HL-60 (cell line): ENCODE results near the gene KRTAP10-9.
"Not testable (repeated sequence)": the region's sequence is repeated elsewhere in the genome, so short reads cannot be mapped to it uniquely, and the experiment has no call there.

Experiments used
- DNase-seq, 2 experiments: peaks; one replicate each; pipeline ENCODE4 v3.0.0-alpha.2; 2010 to 2020; ENCODE audit warnings: low read depth in 1 of 2, low spot score in 1 of 2
- H3K27ac ChIP-seq: fragments of 250-450 bp; sonication (Bioruptor Pico); replicated peaks from 2 replicates; pipeline ENCODE4 v1.5.1; 2020; ENCODE audit warnings: mild to moderate bottlenecking, moderate library complexity
- H3K27me3 ChIP-seq: fragments of 250-450 bp; sonication (Bioruptor Pico); 2 replicates; pipeline ENCODE4 v1.5.1; 2021; ENCODE audit warnings: mild to moderate bottlenecking, moderate library complexity; ENCODE audit not compliant: insufficient read depth, poor library complexity, severe bottlenecking
- H3K4me3 ChIP-seq: replicated peaks from 2 replicates; pipeline ENCODE4 v1.5.1; 2011; ENCODE audit warnings: mild to moderate bottlenecking, control low read depth, low read length; ENCODE audit not compliant: insufficient read depth
- CTCF ChIP-seq: IDR thresholded peaks from one replicate; pipeline ENCODE4 v1.5.1; 2011; ENCODE audit warnings: low read length, control low read depth, inconsistent platforms; ENCODE audit not compliant: insufficient read depth
- GABPA ChIP-seq: IDR thresholded peaks from 2 replicates; pipeline ENCODE4 v1.6.1; 2012; ENCODE audit warnings: low read depth
- POLR2AphosphoS5 ChIP-seq: IDR thresholded peaks from 2 replicates; pipeline ENCODE4 v1.6.1; 2012; ENCODE audit warnings: low read depth
- REST ChIP-seq: IDR thresholded peaks from 2 replicates; pipeline ENCODE4 v1.6.1; 2012; ENCODE audit warnings: low read depth; ENCODE audit not compliant: insufficient replicate concordance
- SPI1 ChIP-seq: IDR thresholded peaks from 2 replicates; pipeline ENCODE4 v1.6.1; 2012; ENCODE audit warnings: low read depth, mild to moderate bottlenecking, borderline replicate concordance

The KRTAP10-9 gene

GRCh38 chr21:44599264-44600029, 27.4 kb upstream of the KRTAP10-9 start:
- no peak for TF ChIP-seq REST
- no peak for TF ChIP-seq CTCF
- no peak for TF ChIP-seq POLR2AphosphoS5
- no peak overlapping the region for H3K27ac ChIP-seq
- peaks cover 2% of the 10 kb centered on the region for H3K27me3 ChIP-seq
- no peak for DNase-seq
- no peak overlapping the region for H3K4me3 ChIP-seq

DNA sequence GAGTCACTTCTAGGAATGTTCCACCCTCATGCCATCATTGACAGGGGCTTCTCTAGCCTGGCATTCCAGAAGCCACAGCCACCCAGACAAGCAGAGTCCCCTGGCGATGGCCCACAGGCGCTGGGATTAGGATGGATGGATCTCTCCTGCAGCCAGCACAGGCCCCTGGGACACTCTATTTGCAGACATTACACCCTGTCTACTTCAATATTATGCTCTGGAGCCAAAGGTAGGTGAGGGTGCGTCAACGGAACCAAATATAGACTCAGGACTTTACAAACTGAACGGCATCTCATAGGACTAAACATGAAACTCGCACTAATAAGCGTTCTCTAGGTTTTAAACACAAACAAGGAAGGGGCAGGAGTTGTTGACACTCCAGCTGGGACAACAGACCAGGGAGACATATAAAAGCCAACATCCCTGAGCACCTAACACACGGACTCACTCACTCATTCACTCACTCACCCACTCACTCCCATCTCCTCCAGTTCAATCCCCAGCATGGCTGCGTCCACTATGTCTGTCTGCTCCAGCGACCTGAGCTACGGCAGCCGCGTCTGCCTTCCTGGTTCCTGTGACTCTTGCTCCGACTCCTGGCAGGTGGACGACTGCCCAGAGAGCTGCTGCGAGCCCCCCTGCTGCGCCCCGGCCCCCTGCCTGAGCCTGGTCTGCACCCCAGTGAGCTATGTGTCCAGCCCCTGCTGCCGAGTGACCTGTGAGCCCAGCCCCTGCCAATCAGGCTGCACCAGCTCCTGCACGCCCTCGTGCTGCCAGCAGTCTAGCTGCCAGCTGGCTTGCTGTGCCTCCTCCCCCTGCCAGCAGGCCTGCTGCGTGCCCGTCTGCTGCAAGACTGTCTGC, 26.5 kb upstream of the KRTAP10-9 start, which contains the start of gene KRTAP10-7:
Gene KRTAP10-7 (plus strand): TSS at position 480 of the 861 bp plus-strand sequence. CDS start 25 bp downstream, at position 505.
- H3K4me3 ChIP-seq, DNase-seq, H3K27ac ChIP-seq, H3K27me3 ChIP-seq: not testable (repeated sequence)

DNA sequence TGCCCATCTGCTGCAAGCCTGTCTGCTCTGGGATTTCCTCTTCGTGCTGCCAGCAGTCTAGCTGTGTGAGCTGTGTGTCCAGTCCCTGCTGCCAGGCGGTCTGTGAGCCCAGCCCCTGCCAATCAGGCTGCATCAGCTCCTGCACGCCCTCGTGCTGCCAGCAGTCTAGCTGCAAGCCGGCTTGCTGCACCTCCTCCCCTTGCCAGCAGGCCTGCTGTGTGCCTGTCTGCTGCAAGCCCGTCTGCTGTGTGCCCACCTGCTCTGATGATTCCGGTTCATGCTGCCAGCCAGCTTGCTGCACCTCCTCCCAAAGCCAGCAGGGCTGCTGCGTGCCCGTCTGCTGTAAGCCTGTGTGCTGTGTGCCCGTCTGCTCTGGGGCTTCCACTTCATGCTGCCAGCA, 25.8 kb upstream of the KRTAP10-9 start:
- H3K4me3 ChIP-seq, DNase-seq, H3K27me3 ChIP-seq, H3K27ac ChIP-seq: not testable (repeated sequence)

GRCh38 chr21:44601596-44602462, 25.1 kb upstream of the KRTAP10-9 start:
- H3K27ac ChIP-seq: no peak overlapping the region
- TF ChIP-seq REST (no peak), SPI1 (no peak), GABPA (no peak), CTCF (no peak), POLR2AphosphoS5 (no peak)

More at GRCh38 chr21:44601596-44602462, 25.1 kb upstream of the KRTAP10-9 start:
- no peak overlapping the region for H3K4me3 ChIP-seq
- peaks cover 2% of the 10 kb centered on the region for H3K27me3 ChIP-seq
- DNase-seq: no peak
